Hair follicular keratinocyte (primary cell): ENCODE data around the gene BCL3. TPM values are rescaled to one million over a fixed set of nuclear protein-coding genes. Genes with fewer than 3 reads are reported as not detected.

Source experiments
- total RNA-seq: library from RNA; depleted of rRNA; stranded (reverse); fragments of >200 nt; gene quantifications from 2 replicates; pipeline ENCODE4 v1.2.3, GENCODE V29; 2015

Gene BCL3
- 13.7 and 14.0 TPM in 2 replicates for total RNA-seq

GRCh38 chr19:44748426-44749254 lies at the start of gene BCL3:
Gene BCL3 (plus strand): TSS chr19:44748708. CDS start chr19:44748791, 83 bp downstream.

GRCh38 chr19:44777715-44778347 lies 29.3 kb downstream of the BCL3 start, which contains the start of gene CBLC:
Gene CBLC (plus strand): TSS chr19:44777890. CDS start chr19:44777932, 42 bp downstream.

GRCh38 chr19:44808463-44809371 lies 60.2 kb downstream of the BCL3 start, which contains the start of gene BCAM:
Gene BCAM (plus strand): TSS chr19:44809103. CDS start chr19:44809125, 22 bp downstream.

Other genes with a start within 250 kb of the BCL3 start
- gene ZNF180, start 248.2 kb upstream of the BCL3 start, total RNA-seq, result 2.5 and 7.4 TPM in 2 replicates
- not detected in 2 replicates for gene CEACAM20, start 219.0 kb upstream of the BCL3 start, total RNA-seq
- not detected in 2 replicates for gene IGSF23, start 135.1 kb upstream of the BCL3 start, total RNA-seq
- gene PVR, start 104.8 kb upstream of the BCL3 start, total RNA-seq, result 77.2 and 93.9 TPM in 2 replicates
- 0.38 and 2.5 TPM in 2 replicates for gene CEACAM19, start 77.2 kb upstream of the BCL3 start, total RNA-seq
- gene CEACAM16, start 49.6 kb upstream of the BCL3 start, total RNA-seq, result not detected in 2 replicates
- 119 and 129 TPM in 2 replicates for gene CBLC, start 29.2 kb downstream of the BCL3 start, total RNA-seq
- 35.2 and 40.1 TPM in 2 replicates for gene BCAM, start 60.4 kb downstream of the BCL3 start, total RNA-seq
- 73.2 and 81.6 TPM in 2 replicates for gene NECTIN2, start 97.6 kb downstream of the BCL3 start, total RNA-seq
- 68.0 and 175 TPM in 2 replicates for gene TOMM40, start 142.5 kb downstream of the BCL3 start, total RNA-seq
- 74.5 and 195 TPM in 2 replicates for gene APOE, start 157.1 kb downstream of the BCL3 start, total RNA-seq
- 3.8 and 18.1 TPM in 2 replicates for gene APOC1, start 165.9 kb downstream of the BCL3 start, total RNA-seq
- not detected in 2 replicates for gene APOC4, start 193.5 kb downstream of the BCL3 start, total RNA-seq
- gene APOC2, start 197.3 kb downstream of the BCL3 start, total RNA-seq, result not detected in 2 replicates
- 34.9 and 42.5 TPM in 2 replicates for gene CLPTM1, start 206.7 kb downstream of the BCL3 start, total RNA-seq